Measurements from ENCODE around the gene CCDC28A.
A peak's percentile ranks its signal among the peaks of the same experiment; 100 is the strongest.
"Not testable (repeated sequence)": the region's sequence is repeated elsewhere in the genome, so short reads cannot be mapped to it uniquely, and the experiment has no call there.

The CCDC28A gene

GRCh38 chr6:138773177-138774091 is at the start of gene CCDC28A:
TSS of gene CCDC28A (plus strand) at chr6:138773769. CDS start at chr6:138776121, 2,352 bp downstream.
- DNase-seq, result peak; percentile 92

- no peak for DNase-seq
These were observed 49.6 kb upstream of the CCDC28A start for GRCh38 chr6:138724015-138724414.

- DNase-seq, result no peak
These were observed 47.4 kb upstream of the CCDC28A start for GRCh38 chr6:138726066-138726756.

- DNase-seq, result no peak
These were observed 46.8 kb upstream of the CCDC28A start for GRCh38 chr6:138726757-138727097.

GRCh38 chr6:138727182-138727581 is 46.4 kb upstream of the CCDC28A start:
- DNase-seq, result no peak

GRCh38 chr6:138728662-138729061 is 44.9 kb upstream of the CCDC28A start:
- DNase-seq, result no peak

- DNase-seq, result not testable (repeated sequence)
These were observed 43.5 kb upstream of the CCDC28A start for GRCh38 chr6:138730037-138730436.

- no peak for DNase-seq
These were observed 39.0 kb upstream of the CCDC28A start for GRCh38 chr6:138734585-138734984.

- DNase-seq, result no peak
These were observed 36.9 kb upstream of the CCDC28A start for GRCh38 chr6:138736640-138737039.

- no peak for DNase-seq
These were observed 21.6 kb upstream of the CCDC28A start for GRCh38 chr6:138752017-138752416.

- no peak for DNase-seq
These were observed 16.4 kb upstream of the CCDC28A start for GRCh38 chr6:138757136-138757535.

GRCh38 chr6:138765896-138766655 is 7.5 kb upstream of the CCDC28A start:
- no peak for DNase-seq

GRCh38 chr6:138769102-138769676 is 4.4 kb upstream of the CCDC28A start:
- DNase-seq, result no peak

GRCh38 chr6:138772596-138773176 is 883 bp upstream of the CCDC28A start:
- DNase-seq, result no peak

- DNase-seq, result no peak
These were observed 801 bp downstream of the CCDC28A start for GRCh38 chr6:138774370-138774769.

- no peak for DNase-seq
These were observed 3.1 kb downstream of the CCDC28A start for GRCh38 chr6:138776659-138777058.

GRCh38 chr6:138778331-138778730 is 4.8 kb downstream of the CCDC28A start:
- DNase-seq, result no peak

GRCh38 chr6:138782243-138782642 is 8.7 kb downstream of the CCDC28A start:
- DNase-seq, result no peak

GRCh38 chr6:138785079-138785478 is 11.5 kb downstream of the CCDC28A start:
- DNase-seq, result no peak

- DNase-seq, result no peak
These were observed 12.4 kb downstream of the CCDC28A start for GRCh38 chr6:138785980-138786379.

GRCh38 chr6:138787138-138787537 is 13.6 kb downstream of the CCDC28A start:
- no peak for DNase-seq

GRCh38 chr6:138795809-138796603 is 22.4 kb downstream of the CCDC28A start, which contains the start of gene ECT2L:
TSS of gene ECT2L (plus strand) at chr6:138796087. CDS start at chr6:138813275, 17,188 bp downstream.
- no peak for DNase-seq
